ENCODE data around the gene TCF25.
A peak's percentile ranks its signal among the peaks of the same experiment; 100 is the strongest.

The TCF25 gene

GRCh38 chr16:89945654-89946053 is 72.3 kb downstream of the TCF25 start:
- Histone ChIP-seq H3K36me3 (ENCODE audit: control insufficient read depth, insufficient read depth, low read length) (no peaks in the 10 kb centered on the region), H3K4me3 (ENCODE audit: insufficient read depth, low read depth, low read length, poor library complexity, severe bottlenecking) (no peak overlapping the region), H3K4me1 (ENCODE audit: control insufficient read depth, insufficient read depth, low read length, poor library complexity, severe bottlenecking) (peaks cover 11% of the 10 kb centered on the region)

GRCh38 chr16:89946515-89946914 is 73.1 kb downstream of the TCF25 start:
- Histone ChIP-seq H3K4me1 (ENCODE audit: control insufficient read depth, insufficient read depth, low read length, poor library complexity, severe bottlenecking) (peaks cover 11% of the 10 kb centered on the region), H3K27ac (ENCODE audit: insufficient read depth, low read length, poor library complexity, severe bottlenecking) (no peak overlapping the region), H3K4me3 (ENCODE audit: insufficient read depth, low read depth, low read length, poor library complexity, severe bottlenecking) (no peak overlapping the region), H3K36me3 (ENCODE audit: control insufficient read depth, insufficient read depth, low read length) (no peaks in the 10 kb centered on the region), H3K27me3 (replicated peaks; ENCODE audit: control insufficient read depth, insufficient read depth, low read length, poor library complexity, severe bottlenecking) (no peaks in the 10 kb centered on the region), H3K9me3 (ENCODE audit: control insufficient read depth, low read length) (no peaks in the 10 kb centered on the region)
- no peak for DNase-seq

More at GRCh38 chr16:89945654-89946053, 72.3 kb downstream of the TCF25 start:
- Histone ChIP-seq H3K27me3 (replicated peaks; ENCODE audit: control insufficient read depth, insufficient read depth, low read length, poor library complexity, severe bottlenecking) (no peaks in the 10 kb centered on the region), H3K9me3 (ENCODE audit: control insufficient read depth, low read length) (no peaks in the 10 kb centered on the region), H3K27ac (ENCODE audit: insufficient read depth, low read length, poor library complexity, severe bottlenecking) (no peak overlapping the region)
- DNase-seq, result no peak

- no peaks in the 10 kb centered on the region for H3K9me3 ChIP-seq (ENCODE audit: control insufficient read depth, low read length)
- H3K27ac ChIP-seq (ENCODE audit: insufficient read depth, low read length, poor library complexity, severe bottlenecking), result no peak overlapping the region
- peaks cover 11% of the 10 kb centered on the region for H3K4me1 ChIP-seq (ENCODE audit: control insufficient read depth, insufficient read depth, low read length, poor library complexity, severe bottlenecking)
- no peaks in the 10 kb centered on the region for H3K36me3 ChIP-seq (ENCODE audit: control insufficient read depth, insufficient read depth, low read length)
- no peaks in the 10 kb centered on the region for H3K27me3 ChIP-seq (replicated peaks; ENCODE audit: control insufficient read depth, insufficient read depth, low read length, poor library complexity, severe bottlenecking)
- peak overlapping the region; percentile 53 for H3K4me3 ChIP-seq (ENCODE audit: insufficient read depth, low read depth, low read length, poor library complexity, severe bottlenecking)
- DNase-seq, result no peak
Observed at GRCh38 chr16:89949121-89949742, 75.8 kb downstream of the TCF25 start.

- Histone ChIP-seq H3K9me3 (ENCODE audit: control insufficient read depth, low read length) (no peaks in the 10 kb centered on the region), H3K27me3 (replicated peaks; ENCODE audit: control insufficient read depth, insufficient read depth, low read length, poor library complexity, severe bottlenecking) (no peaks in the 10 kb centered on the region), H3K4me1 (ENCODE audit: control insufficient read depth, insufficient read depth, low read length, poor library complexity, severe bottlenecking) (peaks cover 11% of the 10 kb centered on the region), H3K4me3 (ENCODE audit: insufficient read depth, low read depth, low read length, poor library complexity, severe bottlenecking) (no peak overlapping the region), H3K27ac (ENCODE audit: insufficient read depth, low read length, poor library complexity, severe bottlenecking) (no peak overlapping the region), H3K36me3 (ENCODE audit: control insufficient read depth, insufficient read depth, low read length) (no peaks in the 10 kb centered on the region)
- no peak for DNase-seq
Observed at GRCh38 chr16:89949756-89950155, 76.4 kb downstream of the TCF25 start.

DNA sequence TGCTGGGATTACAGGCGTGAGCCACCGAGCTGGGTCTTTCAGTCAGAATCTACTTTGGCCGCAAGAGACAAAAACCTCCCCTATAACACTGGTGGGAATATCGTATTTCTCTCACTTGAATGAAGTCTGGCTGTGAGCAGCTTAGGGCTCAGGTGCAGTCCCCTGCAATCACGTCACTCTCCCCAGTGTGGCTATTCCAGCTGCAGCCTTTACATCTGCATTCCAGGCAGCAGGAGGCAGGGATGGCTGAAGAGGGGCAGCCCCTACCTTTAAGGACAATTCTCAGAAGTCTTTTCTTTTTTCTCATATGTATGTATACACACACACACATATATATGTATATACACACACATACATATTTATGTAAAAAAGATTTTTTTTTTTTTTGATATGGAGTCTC is 78.1 kb downstream of the TCF25 start:
- Histone ChIP-seq H3K36me3 (ENCODE audit: control insufficient read depth, insufficient read depth, low read length) (peaks cover under 1% of the 10 kb centered on the region), H3K4me1 (ENCODE audit: control insufficient read depth, insufficient read depth, low read length, poor library complexity, severe bottlenecking) (peaks cover 11% of the 10 kb centered on the region)

DNA sequence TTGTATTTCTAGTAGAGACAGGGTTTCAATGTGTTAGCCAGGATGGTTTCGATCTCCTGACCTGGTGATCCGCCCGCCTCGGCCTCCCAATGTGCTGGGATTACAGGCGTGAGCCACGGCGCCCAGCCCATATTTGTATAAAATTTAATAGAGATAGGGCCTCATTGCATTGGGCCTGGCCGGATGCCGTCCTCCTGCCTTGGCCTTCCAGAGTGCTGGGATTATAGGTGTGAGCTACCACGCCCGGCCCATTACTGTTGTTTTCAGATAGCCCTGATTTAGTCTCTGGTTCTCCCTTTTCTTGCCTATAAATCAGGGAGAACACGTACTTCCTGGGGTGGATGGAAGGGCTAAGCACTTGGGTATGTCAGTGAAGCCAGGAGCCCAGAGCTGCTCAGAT is 78.7 kb downstream of the TCF25 start:
- Histone ChIP-seq H3K27ac (ENCODE audit: insufficient read depth, low read length, poor library complexity, severe bottlenecking) (no peak overlapping the region), H3K4me1 (ENCODE audit: control insufficient read depth, insufficient read depth, low read length, poor library complexity, severe bottlenecking) (peaks cover 11% of the 10 kb centered on the region), H3K9me3 (ENCODE audit: control insufficient read depth, low read length) (no peaks in the 10 kb centered on the region), H3K4me3 (ENCODE audit: insufficient read depth, low read depth, low read length, poor library complexity, severe bottlenecking) (no peak overlapping the region), H3K27me3 (replicated peaks; ENCODE audit: control insufficient read depth, insufficient read depth, low read length, poor library complexity, severe bottlenecking) (no peaks in the 10 kb centered on the region), H3K36me3 (ENCODE audit: control insufficient read depth, insufficient read depth, low read length) (peaks cover 5% of the 10 kb centered on the region)
- DNase-seq, result no peak

More for the DNA sequence above, 78.1 kb downstream of the TCF25 start:
- H3K4me3 ChIP-seq (ENCODE audit: insufficient read depth, low read depth, low read length, poor library complexity, severe bottlenecking), result no peak overlapping the region
- DNase-seq, result no peak
- no peak overlapping the region for H3K27ac ChIP-seq (ENCODE audit: insufficient read depth, low read length, poor library complexity, severe bottlenecking)
- H3K27me3 ChIP-seq (replicated peaks; ENCODE audit: control insufficient read depth, insufficient read depth, low read length, poor library complexity, severe bottlenecking), result no peaks in the 10 kb centered on the region
- no peaks in the 10 kb centered on the region for H3K9me3 ChIP-seq (ENCODE audit: control insufficient read depth, low read length)

- Histone ChIP-seq H3K4me1 (ENCODE audit: control insufficient read depth, insufficient read depth, low read length, poor library complexity, severe bottlenecking) (peaks cover 11% of the 10 kb centered on the region), H3K27ac (ENCODE audit: insufficient read depth, low read length, poor library complexity, severe bottlenecking) (no peak overlapping the region), H3K9me3 (ENCODE audit: control insufficient read depth, low read length) (no peaks in the 10 kb centered on the region), H3K4me3 (ENCODE audit: insufficient read depth, low read depth, low read length, poor library complexity, severe bottlenecking) (no peak overlapping the region), H3K36me3 (ENCODE audit: control insufficient read depth, insufficient read depth, low read length) (peaks cover 6% of the 10 kb centered on the region), H3K27me3 (replicated peaks; ENCODE audit: control insufficient read depth, insufficient read depth, low read length, poor library complexity, severe bottlenecking) (no peaks in the 10 kb centered on the region)
- no peak for DNase-seq
Observed at GRCh38 chr16:89952551-89952950, 79.2 kb downstream of the TCF25 start.

DNA sequence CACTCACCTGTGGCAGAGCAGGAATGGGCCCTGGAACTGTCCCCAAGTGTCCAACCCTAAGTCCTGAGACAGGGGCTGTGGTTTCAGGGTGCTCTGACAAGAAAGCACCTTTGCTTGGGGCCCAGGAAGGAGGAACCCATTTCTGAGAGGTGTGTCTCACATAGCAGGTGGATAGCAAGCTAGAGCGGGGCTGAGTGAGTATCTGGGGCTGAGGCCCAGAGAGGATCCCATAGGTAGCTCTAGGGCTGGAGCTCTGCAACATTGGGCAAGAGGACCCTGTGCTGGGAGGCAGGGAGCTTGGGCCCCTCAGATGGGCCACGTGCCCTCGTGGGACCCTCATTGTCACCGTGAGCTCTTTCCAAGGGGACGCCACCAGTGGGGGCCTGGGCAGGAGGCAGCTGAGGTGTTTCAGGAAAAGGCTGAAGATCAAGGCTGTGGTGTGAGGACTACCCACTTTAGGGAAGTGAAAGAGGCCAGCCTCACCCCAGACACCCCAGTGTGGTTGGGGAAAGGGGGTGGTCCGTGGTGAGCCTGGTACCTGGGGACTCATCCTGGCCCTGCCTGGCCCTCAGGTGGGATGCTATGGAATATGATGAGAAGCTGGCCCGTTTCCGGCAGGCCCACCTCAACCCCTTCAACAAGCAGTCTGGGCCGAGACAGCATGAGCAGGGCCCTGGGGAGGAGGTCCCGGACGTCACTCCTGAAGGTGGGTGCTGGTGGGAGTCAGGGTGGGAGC is 80.4 kb downstream of the TCF25 start:
- Histone ChIP-seq H3K4me1 (ENCODE audit: control insufficient read depth, insufficient read depth, low read length, poor library complexity, severe bottlenecking) (peaks cover 6% of the 10 kb centered on the region), H3K27ac (ENCODE audit: insufficient read depth, low read length, poor library complexity, severe bottlenecking) (no peak overlapping the region), H3K9me3 (ENCODE audit: control insufficient read depth, low read length) (no peaks in the 10 kb centered on the region), H3K4me3 (ENCODE audit: insufficient read depth, low read depth, low read length, poor library complexity, severe bottlenecking) (no peak overlapping the region), H3K36me3 (ENCODE audit: control insufficient read depth, insufficient read depth, low read length) (peaks cover 11% of the 10 kb centered on the region), H3K27me3 (replicated peaks; ENCODE audit: control insufficient read depth, insufficient read depth, low read length, poor library complexity, severe bottlenecking) (no peaks in the 10 kb centered on the region)
- no peak for DNase-seq

GRCh38 chr16:89954462-89954861 is 81.1 kb downstream of the TCF25 start:
- H3K36me3 ChIP-seq (ENCODE audit: control insufficient read depth, insufficient read depth, low read length), result peaks cover 11% of the 10 kb centered on the region
- H3K9me3 ChIP-seq (ENCODE audit: control insufficient read depth, low read length), result no peaks in the 10 kb centered on the region
- H3K27ac ChIP-seq (ENCODE audit: insufficient read depth, low read length, poor library complexity, severe bottlenecking), result no peak overlapping the region
- peaks cover 3% of the 10 kb centered on the region for H3K4me1 ChIP-seq (ENCODE audit: control insufficient read depth, insufficient read depth, low read length, poor library complexity, severe bottlenecking)
- DNase-seq, result no peak
- no peaks in the 10 kb centered on the region for H3K27me3 ChIP-seq (replicated peaks; ENCODE audit: control insufficient read depth, insufficient read depth, low read length, poor library complexity, severe bottlenecking)
- H3K4me3 ChIP-seq (ENCODE audit: insufficient read depth, low read depth, low read length, poor library complexity, severe bottlenecking), result no peak overlapping the region

- no peaks in the 10 kb centered on the region for H3K9me3 ChIP-seq (ENCODE audit: control insufficient read depth, low read length)
- H3K4me3 ChIP-seq (ENCODE audit: insufficient read depth, low read depth, low read length, poor library complexity, severe bottlenecking), result no peak overlapping the region
- no peak for DNase-seq
- H3K36me3 ChIP-seq (ENCODE audit: control insufficient read depth, insufficient read depth, low read length), result peaks cover 11% of the 10 kb centered on the region
- H3K4me1 ChIP-seq (ENCODE audit: control insufficient read depth, insufficient read depth, low read length, poor library complexity, severe bottlenecking), result no peaks in the 10 kb centered on the region
- H3K27me3 ChIP-seq (replicated peaks; ENCODE audit: control insufficient read depth, insufficient read depth, low read length, poor library complexity, severe bottlenecking), result no peaks in the 10 kb centered on the region
- no peak overlapping the region for H3K27ac ChIP-seq (ENCODE audit: insufficient read depth, low read length, poor library complexity, severe bottlenecking)
Observed at GRCh38 chr16:89955001-89955685, 81.8 kb downstream of the TCF25 start.
